ENCODE data around the gene NXNL1. TPM values are rescaled to one million over a fixed set of nuclear protein-coding genes. Genes with fewer than 3 reads are reported as not detected.
A peak's percentile ranks its signal among the peaks of the same experiment; 100 is the strongest.

The NXNL1 gene
- total and polyA plus RNA-seq, 10 donors, result not detected

DNA sequence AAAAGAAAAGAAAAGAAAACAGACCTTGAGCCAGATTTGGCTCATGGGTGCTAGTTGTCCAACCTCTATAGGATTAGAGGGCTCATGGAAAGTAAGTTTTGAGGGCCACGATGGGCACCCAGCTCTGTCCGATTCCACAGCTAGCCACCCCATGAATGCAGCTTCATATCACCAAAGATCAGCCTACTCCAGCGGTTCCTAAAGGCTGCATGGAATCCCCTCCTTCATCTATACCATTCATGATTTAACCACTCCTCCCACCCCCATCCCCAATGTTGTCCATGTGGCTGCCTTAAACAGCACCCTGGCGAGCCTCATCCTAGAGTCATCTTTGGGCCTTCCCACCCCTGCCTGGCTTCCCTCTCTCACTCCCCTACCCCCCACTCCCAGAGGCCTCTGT, 38.8 kb downstream of the NXNL1 start:
- Histone ChIP-seq H3K4me3 (no peak overlapping the region), H3K9me3 (no peaks in the 10 kb centered on the region), H3K36me3 (peaks cover 0 to 25% (median 4%) of the 10 kb centered on the region in 6 donors), H3K4me1 (peaks cover 0 to 34% (median 16%) of the 10 kb centered on the region in 6 donors), H3K27me3 (replicated peaks in 1 of 7) (no peaks in the 10 kb centered on the region), H3K27ac (no peak overlapping the region)
- 95 to 99% (median 97%) methylated on average over 4 of the region's 4 CpGs for WGBS, 5 donors
- intact Hi-C loops (cut with DNase I; ENCODE audit: low total_unique reads), result no loop called here
- DNase-seq, result no peak
- TF ChIP-seq POLR2AphosphoS5 (IDR thresholded peaks at IDR 0.05) (no peak), POLR2A (IDR thresholded peaks at IDR 0.05) (no peak)
- TF ChIP-seq, protein P1, sequence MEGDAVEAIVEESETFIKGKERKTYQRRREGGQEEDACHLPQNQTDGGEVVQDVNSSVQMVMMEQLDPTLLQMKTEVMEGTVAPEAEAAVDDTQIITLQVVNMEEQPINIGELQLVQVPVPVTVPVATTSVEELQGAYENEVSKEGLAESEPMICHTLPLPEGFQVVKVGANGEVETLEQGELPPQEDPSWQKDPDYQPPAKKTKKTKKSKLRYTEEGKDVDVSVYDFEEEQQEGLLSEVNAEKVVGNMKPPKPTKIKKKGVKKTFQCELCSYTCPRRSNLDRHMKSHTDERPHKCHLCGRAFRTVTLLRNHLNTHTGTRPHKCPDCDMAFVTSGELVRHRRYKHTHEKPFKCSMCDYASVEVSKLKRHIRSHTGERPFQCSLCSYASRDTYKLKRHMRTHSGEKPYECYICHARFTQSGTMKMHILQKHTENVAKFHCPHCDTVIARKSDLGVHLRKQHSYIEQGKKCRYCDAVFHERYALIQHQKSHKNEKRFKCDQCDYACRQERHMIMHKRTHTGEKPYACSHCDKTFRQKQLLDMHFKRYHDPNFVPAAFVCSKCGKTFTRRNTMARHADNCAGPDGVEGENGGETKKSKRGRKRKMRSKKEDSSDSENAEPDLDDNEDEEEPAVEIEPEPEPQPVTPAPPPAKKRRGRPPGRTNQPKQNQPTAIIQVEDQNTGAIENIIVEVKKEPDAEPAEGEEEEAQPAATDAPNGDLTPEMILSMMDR (IDR thresholded peaks at IDR 0.05 in 8 of 11, conservative IDR thresholded peaks at IDR 0.05 in 3 of 11), result no peak

DNA sequence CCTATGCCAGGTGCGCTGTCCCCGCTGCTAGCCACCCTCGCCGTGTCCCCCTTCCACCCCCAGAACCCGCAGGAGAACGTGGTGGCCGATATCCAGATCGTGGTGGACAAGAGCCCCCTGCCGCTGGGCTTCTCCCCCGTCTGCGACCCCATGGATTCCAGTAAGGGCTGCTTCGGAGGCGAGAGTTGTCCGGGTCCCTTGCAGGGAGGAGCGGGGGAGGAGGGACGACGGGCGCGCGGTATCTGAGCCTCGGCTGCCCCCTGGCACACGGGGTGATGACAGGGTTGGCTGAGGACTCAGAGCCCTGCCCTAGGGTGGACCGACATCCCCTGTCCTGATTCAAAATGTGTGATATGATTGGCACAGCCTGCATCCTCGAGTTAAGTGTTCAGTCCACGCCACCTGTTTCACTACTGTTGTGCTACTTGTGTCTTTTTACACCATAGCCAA, 40.2 kb downstream of the NXNL1 start:
- WGBS, 5 donors, result 4 to 6% (median 5%) methylated on average over 14 to 25 of the region's 25 CpGs
- intact Hi-C loops (cut with DNase I; ENCODE audit: low total_unique reads), result no loop called here
- peak overlapping the region; percentile 81 to 91 (median 84) for H3K4me3 ChIP-seq
- peaks cover 0 to 32% (median 9%) of the 10 kb centered on the region in 6 donors for H3K36me3 ChIP-seq
- TF ChIP-seq, protein P1 (IDR thresholded peaks at IDR 0.05 in 8 of 11, conservative IDR thresholded peaks at IDR 0.05 in 3 of 11), result peak in 3 of 11 experiments; percentile 8 to 31 (median 13)
- TF ChIP-seq POLR2A (IDR thresholded peaks at IDR 0.05) (no peak), POLR2AphosphoS5 (IDR thresholded peaks at IDR 0.05) (peak in 1 of 3 donors; percentile 13)
- peaks cover 0 to 34% (median 16%) of the 10 kb centered on the region in 6 donors for H3K4me1 ChIP-seq
- no peaks in the 10 kb centered on the region for H3K27me3 ChIP-seq (replicated peaks in 1 of 7)
- H3K27ac ChIP-seq, result peak overlapping the region in 7 of 8 donors; percentile 74 to 91 (median 87)
- no peaks in the 10 kb centered on the region for H3K9me3 ChIP-seq
- peak; percentile 88 for DNase-seq

DNA sequence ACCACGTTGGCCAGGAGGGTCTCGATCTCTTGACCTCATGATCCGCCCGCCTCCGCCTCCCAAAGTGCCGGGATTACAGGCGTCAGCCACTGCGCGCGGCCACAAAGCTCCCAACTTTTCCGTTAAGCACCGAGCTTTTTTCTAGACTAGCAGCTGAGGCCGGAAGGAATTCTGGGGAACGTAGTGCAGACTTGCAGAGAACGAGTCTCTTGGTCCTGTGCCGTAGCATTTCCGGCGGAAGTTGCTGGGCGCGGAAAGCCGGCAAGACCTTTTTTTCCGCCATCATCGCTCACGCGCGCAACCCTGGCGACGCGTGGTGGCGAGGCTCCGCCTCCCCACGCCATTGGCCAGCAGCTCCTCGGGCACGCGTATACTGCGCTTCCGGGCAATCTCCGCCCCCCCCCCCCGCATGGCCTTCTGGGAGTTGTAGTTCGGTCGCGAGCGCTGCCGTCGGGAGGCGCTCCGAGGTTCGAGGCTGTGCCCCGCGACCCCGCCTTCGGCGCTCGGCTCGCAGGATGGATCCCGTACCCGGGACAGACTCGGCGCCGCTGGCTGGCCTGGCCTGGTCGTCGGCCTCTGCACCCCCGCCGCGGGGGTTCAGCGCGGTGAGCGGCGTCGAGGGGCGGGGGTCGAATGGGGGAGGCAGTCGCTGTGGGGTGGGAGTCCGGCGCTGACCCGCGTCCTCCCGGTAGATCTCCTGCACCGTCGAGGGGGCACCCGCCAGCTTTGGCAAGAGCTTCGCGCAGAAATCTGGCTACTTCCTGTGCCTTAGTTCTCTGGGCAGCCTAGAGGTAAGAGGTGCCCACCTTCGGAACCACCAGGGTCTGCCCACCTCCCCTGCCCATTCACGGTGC, 40.9 kb downstream of the NXNL1 start, which contains the start of gene MVB12A:
Gene MVB12A, plus strand, starts transcription at position 427 of the 854 bp plus-strand sequence. Its CDS starts 89 bp downstream, at position 516.
- H3K9me3 ChIP-seq, result no peaks in the 10 kb centered on the region
- intact Hi-C loops (cut with DNase I; ENCODE audit: low total_unique reads), result no loop called here
- DNase-seq, result peak; percentile 99
- peak within 1 kb of the TSS; percentile 76 to 91 (median 86) for H3K27ac ChIP-seq
- peaks cover 0 to 38% (median 14%) of the 10 kb centered on the region in 6 donors for H3K36me3 ChIP-seq
- TF ChIP-seq POLR2A (IDR thresholded peaks at IDR 0.05) (peak in 1 of 3 donors; percentile 18), POLR2AphosphoS5 (IDR thresholded peaks at IDR 0.05) (peak; percentile 95 to 96 (median 95))
- TF ChIP-seq, protein P1 (IDR thresholded peaks at IDR 0.05 in 8 of 11, conservative IDR thresholded peaks at IDR 0.05 in 3 of 11), result peak in 1 of 11 experiments; percentile 14
- no peaks in the 10 kb centered on the region for H3K27me3 ChIP-seq (replicated peaks in 1 of 7)
- peaks cover 0 to 30% (median 14%) of the 10 kb centered on the region in 6 donors for H3K4me1 ChIP-seq
- WGBS, 5 donors, result 0 to 1% (median 1%) methylated on average over 24 to 85 of the region's 85 CpGs
- H3K4me3 ChIP-seq, result peak within 1 kb of the TSS; percentile 81 to 91 (median 84)

DNA sequence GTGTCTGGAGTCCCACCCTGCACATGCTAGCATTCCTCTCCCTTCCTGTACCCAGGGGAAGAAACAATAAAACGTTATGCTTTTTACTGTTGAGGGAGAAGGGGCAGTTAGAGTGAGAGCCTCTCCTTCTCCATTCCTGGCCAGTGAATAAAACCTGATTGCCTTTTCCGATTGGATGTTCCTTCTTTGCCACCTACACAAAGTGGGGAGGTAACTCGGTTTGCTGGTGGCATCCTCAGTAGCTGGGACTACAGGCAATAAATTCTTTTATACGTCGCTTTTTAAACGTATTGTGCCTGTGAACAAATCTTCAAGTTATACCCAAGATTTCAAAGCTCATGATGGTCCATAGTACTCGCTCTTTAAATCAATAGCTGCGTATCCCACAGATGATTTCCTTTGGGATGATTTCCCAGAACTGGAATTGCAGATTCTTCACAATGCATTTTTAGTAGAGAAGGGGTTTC, 41.5 kb downstream of the NXNL1 start:
- peak overlapping the region; percentile 81 to 91 (median 84) for H3K4me3 ChIP-seq
- DNase-seq, result no peak
- H3K27ac ChIP-seq, result peak overlapping the region; percentile 76 to 91 (median 86)
- no peak for TF ChIP-seq POLR2A (IDR thresholded peaks at IDR 0.05)
- TF ChIP-seq, protein P1 (IDR thresholded peaks at IDR 0.05 in 8 of 11, conservative IDR thresholded peaks at IDR 0.05 in 3 of 11), result no peak
- no peak for TF ChIP-seq POLR2AphosphoS5 (IDR thresholded peaks at IDR 0.05)
- intact Hi-C loops (cut with DNase I; ENCODE audit: low total_unique reads), result no loop called here
- H3K27me3 ChIP-seq (replicated peaks in 1 of 7), result no peaks in the 10 kb centered on the region
- peaks cover 0 to 45% (median 20%) of the 10 kb centered on the region in 6 donors for H3K36me3 ChIP-seq
- peaks cover under 1 to 28% (median 15%) of the 10 kb centered on the region in 6 donors for H3K4me1 ChIP-seq
- H3K9me3 ChIP-seq, result no peaks in the 10 kb centered on the region
- 20 to 37% (median 25%) methylated on average over 8 of the region's 8 CpGs for WGBS, 5 donors

All from spleen (tissue), 11 donors.